ENCODE results near the gene URB1.

GRCh38 chr21:32389337-32390015 is 3.3 kb downstream of the URB1 start:
- no peak for TF ChIP-seq CTCF (conservative IDR thresholded peaks at IDR 0.05; ENCODE audit: low read length)
- no peak for TF ChIP-seq EZH2phosphoT487 (IDR thresholded peaks at IDR 0.05; ENCODE audit: borderline replicate concordance, low read depth, low read length)
